BLaER1 treated with 17β-estradiol and CSF1 and Interleukin-3, amounts not matched to agents 10 nM and 100 nM (cell line): ENCODE measurements around the gene ZNF775.

Experiments
- H3K27ac ChIP-seq, 11 experiments: shearing (Covaris generic); formaldehyde crosslinking; 2 replicates each; pipeline ENCODE4 v1.8.1; 2022
- H3K27me3 ChIP-seq, 11 experiments: shearing (Covaris generic); formaldehyde crosslinking; 2 replicates each; pipeline ENCODE4 v1.8.1; 2022
- H3K36me3 ChIP-seq, 11 experiments: shearing (Covaris generic); formaldehyde crosslinking; 2 replicates each; pipeline ENCODE4 v1.8.1; 2022
- H3K4me1 ChIP-seq, 10 experiments: shearing (Covaris generic); formaldehyde crosslinking; 2 replicates each; pipeline ENCODE4 v1.8.1; 2022
- H3K4me2 ChIP-seq, 11 experiments: shearing (Covaris generic); formaldehyde crosslinking; 2 replicates each; pipeline ENCODE4 v1.8.1; 2022
- H3K4me3 ChIP-seq, 10 experiments: shearing (Covaris generic); formaldehyde crosslinking; 2 replicates each; pipeline ENCODE4 v1.8.1; 2022
- H3K9ac ChIP-seq, 11 experiments: shearing (Covaris generic); formaldehyde crosslinking; 2 replicates each; pipeline ENCODE4 v1.8.1; 2022
- H3K9me3 ChIP-seq, 11 experiments: shearing (Covaris generic); formaldehyde crosslinking; replicated peaks in 1 of 11; 2 replicates each; pipeline ENCODE4 v1.8.1; 2022
- H4K20me1 ChIP-seq, 11 experiments: shearing (Covaris generic); formaldehyde crosslinking; 2 replicates each; pipeline ENCODE4 v1.8.1; 2022
- Cebpa-rat ChIP-seq, 11 experiments: shearing (Covaris generic); IDR thresholded peaks; 2 replicates each; pipeline ENCODE4 v1.8.1; 2022

The ZNF775 gene

GRCh38 chr7:150357771-150358427 lies 21.2 kb upstream of the ZNF775 start:
- Histone ChIP-seq H3K4me1 (peaks cover 0 to 53% (median 36%) of the 10 kb centered on the region in 10 experiments; a peak in 18 of 20 replicates), H3K4me3 (no peak overlapping the region), H3K27me3 (no peaks in the 10 kb centered on the region), H3K36me3 (no peaks in the 10 kb centered on the region), H3K9me3 (0 out of 22 replicates have a peak, but pooled peaks cover 0 to 3% (median 0%) of the 10 kb centered on the region in 11 experiments), H4K20me1 (no peaks in the 10 kb centered on the region), H3K9ac (peak overlapping the region in 2 of 11 experiments; percentile 24 to 38; a peak in 2 of 22 replicates), H3K27ac (peak overlapping the region in 4 of 11 experiments; percentile 34 to 57 (median 48); a peak in 8 of 22 replicates), H3K4me2 (peak overlapping the region; percentile 22 to 70 (median 60); a peak in 21 of 22 replicates)
- TF ChIP-seq Cebpa-rat (IDR thresholded peaks at IDR 0.05): no peak

GRCh38 chr7:150358433-150358832 lies 20.7 kb upstream of the ZNF775 start:
- 0 out of 22 replicates have a peak, but pooled peaks cover 0 to 3% (median 0%) of the 10 kb centered on the region in 11 experiments for H3K9me3 ChIP-seq
- H3K27me3 ChIP-seq: no peaks in the 10 kb centered on the region
- H3K4me2 ChIP-seq: peak overlapping the region in 6 of 11 experiments; percentile 53 to 70 (median 64); a peak in 10 of 22 replicates
- no peak overlapping the region for H3K9ac ChIP-seq
- no peaks in the 10 kb centered on the region for H3K36me3 ChIP-seq
- no peak overlapping the region for H3K4me3 ChIP-seq
- TF ChIP-seq Cebpa-rat (IDR thresholded peaks at IDR 0.05): no peak
- H3K27ac ChIP-seq: no peak overlapping the region; a peak in 1 of 22 replicates
- H3K4me1 ChIP-seq: peaks cover 2 to 58% (median 41%) of the 10 kb centered on the region in 10 experiments
- H4K20me1 ChIP-seq: no peaks in the 10 kb centered on the region

- Histone ChIP-seq H3K27ac (0 out of 22 replicates have a peak overlapping the region, but pooled peaks of 2 of the 11 experiments have one; percentile 2 to 14), H3K36me3 (no peaks in the 10 kb centered on the region), H3K9me3 (0 out of 22 replicates have a peak, but pooled peaks cover 0 to 3% (median 0%) of the 10 kb centered on the region in 11 experiments), H3K4me3 (no peak overlapping the region), H3K9ac (no peak overlapping the region), H3K4me1 (peaks cover 9 to 65% (median 48%) of the 10 kb centered on the region in 10 experiments), H3K4me2 (peak overlapping the region in 1 of 11 experiments; percentile 53; a peak in 2 of 22 replicates), H4K20me1 (no peaks in the 10 kb centered on the region), H3K27me3 (no peaks in the 10 kb centered on the region)
- no peak for TF ChIP-seq Cebpa-rat (IDR thresholded peaks at IDR 0.05)
Measured at GRCh38 chr7:150358988-150359621, 20.0 kb upstream of the ZNF775 start.

GRCh38 chr7:150359622-150360362 lies 19.3 kb upstream of the ZNF775 start:
- Histone ChIP-seq H3K36me3 (no peaks in the 10 kb centered on the region), H3K9me3 (0 out of 22 replicates have a peak, but pooled peaks cover 0 to 2% (median 0%) of the 10 kb centered on the region in 11 experiments), H3K4me2 (no peak overlapping the region), H3K4me1 (peaks cover 13 to 70% (median 54%) of the 10 kb centered on the region in 10 experiments), H3K27me3 (no peaks in the 10 kb centered on the region), H4K20me1 (no peaks in the 10 kb centered on the region), H3K27ac (0 out of 22 replicates have a peak overlapping the region, but pooled peaks of 2 of the 11 experiments have one; percentile 2 to 14), H3K9ac (no peak overlapping the region), H3K4me3 (no peak overlapping the region)
- no peak for TF ChIP-seq Cebpa-rat (IDR thresholded peaks at IDR 0.05)

GRCh38 chr7:150360363-150361058 lies 18.6 kb upstream of the ZNF775 start:
- no peak overlapping the region for H3K27ac ChIP-seq
- no peak overlapping the region for H3K9ac ChIP-seq
- H4K20me1 ChIP-seq: no peaks in the 10 kb centered on the region
- no peaks in the 10 kb centered on the region for H3K36me3 ChIP-seq
- TF ChIP-seq Cebpa-rat (IDR thresholded peaks at IDR 0.05): no peak
- H3K4me2 ChIP-seq: no peak overlapping the region
- H3K4me1 ChIP-seq: peaks cover 18 to 71% (median 54%) of the 10 kb centered on the region in 10 experiments
- H3K4me3 ChIP-seq: no peak overlapping the region
- H3K27me3 ChIP-seq: no peaks in the 10 kb centered on the region
- H3K9me3 ChIP-seq: no peaks in the 10 kb centered on the region

- H3K9ac ChIP-seq: no peak overlapping the region
- H3K4me1 ChIP-seq: peaks cover 27 to 73% (median 59%) of the 10 kb centered on the region in 10 experiments
- no peaks in the 10 kb centered on the region for H3K27me3 ChIP-seq
- no peaks in the 10 kb centered on the region for H4K20me1 ChIP-seq
- no peaks in the 10 kb centered on the region for H3K9me3 ChIP-seq
- no peak overlapping the region for H3K27ac ChIP-seq
- H3K4me3 ChIP-seq: no peak overlapping the region
- no peak for TF ChIP-seq Cebpa-rat (IDR thresholded peaks at IDR 0.05)
- H3K36me3 ChIP-seq: no peaks in the 10 kb centered on the region
- no peak overlapping the region for H3K4me2 ChIP-seq
Measured at GRCh38 chr7:150361402-150361801, 17.7 kb upstream of the ZNF775 start.

- Histone ChIP-seq H3K9me3 (no peaks in the 10 kb centered on the region), H3K27ac (no peak overlapping the region), H3K27me3 (no peaks in the 10 kb centered on the region), H3K9ac (no peak overlapping the region), H3K4me1 (peaks cover 33 to 72% (median 59%) of the 10 kb centered on the region in 10 experiments), H3K36me3 (no peaks in the 10 kb centered on the region), H4K20me1 (no peaks in the 10 kb centered on the region), H3K4me3 (no peak overlapping the region), H3K4me2 (peak overlapping the region in 7 of 11 experiments; percentile 35 to 82 (median 76); a peak in 11 of 22 replicates)
- TF ChIP-seq Cebpa-rat (IDR thresholded peaks at IDR 0.05): no peak
Measured at GRCh38 chr7:150361807-150362621, 17.1 kb upstream of the ZNF775 start.

- no peaks in the 10 kb centered on the region for H3K36me3 ChIP-seq
- peak overlapping the region in 3 of 11 experiments; percentile 12 to 48 (median 14); a peak in 4 of 22 replicates for H3K9ac ChIP-seq
- no peaks in the 10 kb centered on the region for H3K9me3 ChIP-seq
- H3K27ac ChIP-seq: peak overlapping the region in 7 of 11 experiments; percentile 41 to 66 (median 54); a peak in 15 of 22 replicates
- H3K27me3 ChIP-seq: no peaks in the 10 kb centered on the region
- H3K4me3 ChIP-seq: no peak overlapping the region
- peak overlapping the region; percentile 67 to 89 (median 79) for H3K4me2 ChIP-seq
- H3K4me1 ChIP-seq: peaks cover 44 to 72% (median 59%) of the 10 kb centered on the region in 10 experiments
- TF ChIP-seq Cebpa-rat (IDR thresholded peaks at IDR 0.05): no peak
- no peaks in the 10 kb centered on the region for H4K20me1 ChIP-seq
Measured at GRCh38 chr7:150363370-150363769, 15.8 kb upstream of the ZNF775 start.
